GM18907 (cell line): ENCODE data around the gene ALG2.

ENCODE experiments used
- ATAC-seq: cut with Tn5 transposase; IDR thresholded peaks from one replicate; pipeline ENCODE4 v1.9.1; 2021; ENCODE audit warnings: mild to moderate bottlenecking, moderate library complexity; ENCODE audit not compliant: unreplicated experiment

ALG2 gene, protein sequence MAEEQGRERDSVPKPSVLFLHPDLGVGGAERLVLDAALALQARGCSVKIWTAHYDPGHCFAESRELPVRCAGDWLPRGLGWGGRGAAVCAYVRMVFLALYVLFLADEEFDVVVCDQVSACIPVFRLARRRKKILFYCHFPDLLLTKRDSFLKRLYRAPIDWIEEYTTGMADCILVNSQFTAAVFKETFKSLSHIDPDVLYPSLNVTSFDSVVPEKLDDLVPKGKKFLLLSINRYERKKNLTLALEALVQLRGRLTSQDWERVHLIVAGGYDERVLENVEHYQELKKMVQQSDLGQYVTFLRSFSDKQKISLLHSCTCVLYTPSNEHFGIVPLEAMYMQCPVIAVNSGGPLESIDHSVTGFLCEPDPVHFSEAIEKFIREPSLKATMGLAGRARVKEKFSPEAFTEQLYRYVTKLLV

GRCh38 chr9:99221621-99222415 is at the start of gene ALG2, which contains the start of gene SEC61B:
TSS of gene ALG2 (minus strand) at chr9:99221942. CDS start at chr9:99221894, 48 bp downstream.
TSS of gene SEC61B (plus strand) at chr9:99222282. CDS start at chr9:99222364, 82 bp downstream.
- ATAC-seq = peak; percentile 89

- ATAC-seq = no peak
These were observed 48.7 kb upstream of the ALG2 start for GRCh38 chr9:99270491-99270890.

- ATAC-seq = no peak
These were observed 47.7 kb upstream of the ALG2 start for GRCh38 chr9:99269416-99269815.

DNA sequence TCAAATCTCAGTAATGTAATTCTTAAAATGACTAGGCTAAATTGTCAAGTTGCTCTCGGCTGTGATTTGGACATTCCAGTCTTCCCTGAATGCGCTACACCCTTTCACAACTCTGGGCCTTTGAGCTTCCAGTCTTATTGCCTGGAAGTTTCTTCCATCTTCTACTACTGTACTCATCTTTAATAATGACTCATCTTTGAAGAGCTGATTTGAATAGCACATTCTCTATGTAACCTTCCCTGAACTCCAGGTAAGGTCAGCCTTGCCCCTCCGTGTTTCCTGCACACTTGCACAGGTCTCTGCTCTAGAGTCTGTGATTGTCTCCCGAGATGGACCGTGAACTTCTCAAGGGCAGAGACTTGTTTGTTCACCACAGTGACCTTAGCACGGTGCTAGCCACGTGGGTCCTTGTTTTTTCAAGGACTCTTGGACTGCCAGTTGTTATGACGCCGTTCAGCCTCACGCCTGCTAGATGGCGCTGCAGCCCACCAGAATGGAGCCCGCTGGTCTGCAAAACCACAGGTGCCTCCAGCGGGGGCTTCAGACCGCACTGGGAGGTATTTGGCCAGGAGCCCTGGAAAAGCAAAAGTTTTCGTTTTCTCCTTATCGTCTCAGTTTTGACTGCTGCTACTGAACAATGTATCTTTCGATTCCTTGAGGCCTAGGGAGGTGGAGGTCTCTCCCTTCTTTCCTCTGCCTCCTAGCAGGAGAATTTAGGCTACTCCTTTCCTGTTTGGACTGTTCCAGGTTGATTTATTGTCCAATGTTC is 44.7 kb upstream of the ALG2 start:
- ATAC-seq = no peak

GRCh38 chr9:99265691-99266090 is 43.9 kb upstream of the ALG2 start:
- no peak for ATAC-seq

DNA sequence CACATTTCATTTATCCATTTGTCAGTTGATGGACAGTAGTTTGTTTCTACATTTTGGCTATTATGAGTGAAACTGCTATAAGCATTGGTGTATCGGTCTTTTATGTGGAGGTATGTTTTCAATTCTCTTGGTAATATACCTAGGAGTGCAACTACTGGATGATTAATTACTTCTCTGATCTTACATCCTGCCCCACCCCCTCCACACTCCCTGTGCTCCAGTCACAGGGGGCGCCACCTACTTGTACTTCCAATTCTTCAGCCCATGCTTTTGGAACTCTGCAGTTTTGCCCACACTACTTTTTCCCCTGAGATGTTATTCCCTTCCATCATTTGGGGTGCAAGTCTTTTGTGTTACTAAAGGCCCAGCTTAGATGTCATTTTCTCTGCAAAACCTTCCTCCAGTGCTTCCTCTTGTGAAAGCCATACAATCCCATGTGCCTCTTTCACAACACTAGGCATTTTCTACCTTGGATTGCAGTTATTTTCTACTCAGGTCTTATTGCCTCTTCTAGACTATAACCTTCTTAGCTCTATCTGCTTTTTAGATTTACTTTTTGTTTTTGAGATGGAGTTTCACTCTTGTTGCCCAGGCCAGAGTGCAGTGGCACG is 42.4 kb upstream of the ALG2 start:
- ATAC-seq = no peak

- peak; percentile 59 for ATAC-seq
These were observed 41.2 kb upstream of the ALG2 start for GRCh38 chr9:99262949-99263418.

- ATAC-seq = no peak
These were observed 40.2 kb upstream of the ALG2 start for GRCh38 chr9:99261923-99262322.

GRCh38 chr9:99259231-99259918 is 37.6 kb upstream of the ALG2 start:
- no peak for ATAC-seq

GRCh38 chr9:99257723-99258389 is 36.1 kb upstream of the ALG2 start:
- ATAC-seq = no peak

GRCh38 chr9:99255651-99256050 is 33.9 kb upstream of the ALG2 start:
- no peak for ATAC-seq

GRCh38 chr9:99253772-99254431 is 32.2 kb upstream of the ALG2 start:
- peak; percentile 87 for ATAC-seq

GRCh38 chr9:99253134-99253533 is 31.4 kb upstream of the ALG2 start:
- peak; percentile 49 for ATAC-seq

DNA sequence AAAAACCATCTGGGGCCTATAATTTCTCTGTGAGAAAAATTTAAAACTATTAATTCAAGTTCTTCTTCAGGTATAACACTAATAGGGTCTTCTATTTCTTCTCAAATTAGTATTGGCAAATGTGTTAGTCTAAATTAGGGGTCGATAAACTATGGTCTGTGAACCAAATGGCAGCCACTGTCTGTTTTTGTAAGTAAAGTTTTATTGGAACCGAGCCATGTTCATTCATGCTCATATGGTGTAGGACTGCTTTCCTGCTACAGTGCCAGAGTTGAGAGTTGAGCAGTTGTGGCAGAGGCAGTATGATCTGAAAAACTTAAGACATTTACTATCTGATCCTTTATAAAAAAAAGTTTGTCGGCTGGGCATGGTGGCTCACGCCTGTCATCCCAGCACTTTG is 29.4 kb upstream of the ALG2 start:
- no peak for ATAC-seq

GRCh38 chr9:99249619-99250018 is 27.9 kb upstream of the ALG2 start:
- ATAC-seq = peak; percentile 28

DNA sequence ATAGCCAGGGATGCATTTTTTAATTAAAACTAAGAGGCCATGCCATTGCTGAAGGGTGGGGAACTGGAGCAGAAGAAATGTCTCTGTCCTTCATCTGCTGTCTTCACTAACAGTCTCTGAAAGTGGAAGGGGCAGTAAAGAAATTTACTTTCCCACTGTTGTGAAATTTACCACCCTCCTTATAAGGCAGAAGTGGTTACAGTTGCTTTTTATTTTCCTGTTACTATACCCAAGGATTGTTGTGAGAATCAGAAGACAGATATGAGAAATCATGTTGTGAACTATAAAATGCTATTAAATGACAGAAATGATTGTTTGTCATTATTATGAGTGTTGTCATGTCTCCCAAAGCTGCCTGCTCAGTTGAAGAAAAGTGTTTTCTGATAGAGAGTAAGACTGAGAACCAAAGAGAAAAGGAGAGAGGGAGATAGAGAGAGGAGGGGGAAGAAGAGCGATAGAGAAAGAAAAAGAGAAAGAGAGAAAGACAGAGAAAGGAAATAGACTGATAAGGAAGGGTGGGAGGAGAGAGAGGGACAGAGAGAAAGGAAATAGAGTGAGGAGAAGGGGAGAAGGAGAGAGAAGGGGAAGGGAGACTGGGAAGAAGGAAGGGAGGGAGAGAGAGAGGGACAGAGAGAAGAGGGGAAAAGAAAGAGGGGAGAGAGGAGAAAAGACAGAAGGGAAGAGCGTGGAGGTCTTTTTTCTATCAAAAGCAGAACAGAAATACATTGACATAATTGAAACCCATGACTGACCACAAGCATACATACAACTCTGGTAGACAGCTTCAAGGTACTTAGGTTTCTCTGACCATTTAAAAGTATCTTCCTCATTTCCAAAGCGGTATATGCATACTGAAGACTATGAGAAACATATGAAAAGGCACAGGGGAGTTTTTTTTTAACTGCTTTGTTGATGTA is 22.9 kb upstream of the ALG2 start:
- peak; percentile 92 for ATAC-seq

DNA sequence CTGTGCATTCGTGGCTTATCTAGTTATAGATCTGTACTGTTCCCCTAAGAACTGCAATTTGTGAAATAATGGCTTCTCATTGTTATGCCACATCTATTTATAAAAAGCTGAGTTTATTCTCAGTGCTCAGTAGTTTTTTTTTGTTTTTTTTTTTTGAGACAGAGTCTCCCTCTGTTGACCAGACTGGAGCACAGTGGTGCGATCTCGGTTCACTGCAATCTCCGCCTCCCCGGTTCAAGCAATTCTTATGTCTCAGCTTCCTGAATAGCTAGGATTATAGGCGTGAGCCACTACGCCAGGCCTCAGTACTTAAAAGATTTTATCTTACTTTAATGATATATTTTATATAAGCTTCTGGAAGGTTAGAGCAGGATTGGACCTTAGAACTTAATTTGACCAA is 19.4 kb upstream of the ALG2 start:
- ATAC-seq = no peak
